Smooth muscle cell of the brain vasculature (primary cell): ENCODE results near the gene MT1A.

Experiments used
- DNase-seq: peaks from one replicate; pipeline ENCODE4 v3.0.0-alpha.2; 2012; ENCODE audit warnings: low read depth, low spot score

Gene MT1A

DNA sequence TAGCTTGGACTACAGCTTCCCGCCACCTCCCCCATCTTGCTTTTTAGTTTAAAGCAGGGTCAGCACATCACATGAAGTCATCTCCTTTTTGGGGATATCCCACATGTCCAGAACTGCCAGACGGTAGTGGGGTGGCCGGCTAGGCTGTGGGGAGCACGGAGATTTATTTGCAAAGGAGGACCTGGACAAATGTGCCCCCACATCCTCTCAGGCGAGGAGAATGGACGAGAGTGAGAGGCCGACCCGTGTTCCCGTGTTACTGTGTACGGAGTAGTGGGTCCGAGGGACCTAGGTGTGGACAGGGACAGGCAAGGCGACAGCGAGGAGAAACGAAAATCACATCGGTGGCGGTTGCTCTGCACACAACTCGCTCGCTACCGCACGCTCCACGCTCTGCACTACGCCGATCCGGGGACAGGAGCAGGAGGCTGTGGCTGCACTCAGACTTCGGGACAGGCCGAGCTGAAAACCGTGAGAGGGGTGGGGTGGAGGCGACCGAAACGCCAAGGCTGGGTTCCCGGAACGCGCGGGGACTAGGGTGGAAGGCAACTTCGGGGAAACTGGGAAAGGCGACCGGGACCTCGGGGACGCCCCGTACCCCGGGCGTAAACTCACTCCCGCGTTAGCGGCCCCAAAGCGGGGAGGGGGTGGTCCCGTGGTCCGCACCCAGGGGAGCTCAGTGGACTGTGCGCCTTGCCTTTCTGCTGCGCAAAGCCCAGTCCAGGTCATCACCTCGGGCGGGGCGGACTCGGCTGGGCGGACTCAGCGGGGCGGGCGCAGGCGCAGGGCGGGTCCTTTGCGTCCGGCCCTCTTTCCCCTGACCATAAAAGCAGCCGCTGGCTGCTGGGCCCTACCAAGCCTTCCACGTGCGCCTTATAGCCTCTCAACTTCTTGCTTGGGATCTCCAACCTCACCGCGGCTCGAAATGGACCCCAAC lies at the start of gene MT1A:
Gene MT1A (plus strand): TSS at position 853 of the 937 bp plus-strand sequence. CDS start 73 bp downstream, at position 926.
- DNase-seq: no peak

DNA sequence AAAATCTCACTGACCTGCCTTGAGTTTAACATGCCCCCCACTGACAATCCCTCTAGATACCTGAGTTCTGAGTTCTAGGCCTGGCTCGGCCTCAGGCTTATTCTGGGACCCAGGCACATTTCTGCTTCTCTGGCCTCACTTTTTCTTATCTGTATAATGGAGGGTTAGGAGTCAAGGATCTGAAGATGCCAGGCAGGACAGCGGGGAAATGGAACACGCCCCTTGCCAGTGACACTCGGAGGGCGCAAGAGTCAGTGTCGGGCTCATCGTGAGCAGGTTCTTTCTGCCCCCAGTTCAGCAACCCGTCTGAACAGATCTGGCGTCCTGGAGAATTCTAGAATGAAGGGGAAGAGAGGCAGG lies 49.7 kb upstream of the MT1A start:
- DNase-seq: no peak

DNA sequence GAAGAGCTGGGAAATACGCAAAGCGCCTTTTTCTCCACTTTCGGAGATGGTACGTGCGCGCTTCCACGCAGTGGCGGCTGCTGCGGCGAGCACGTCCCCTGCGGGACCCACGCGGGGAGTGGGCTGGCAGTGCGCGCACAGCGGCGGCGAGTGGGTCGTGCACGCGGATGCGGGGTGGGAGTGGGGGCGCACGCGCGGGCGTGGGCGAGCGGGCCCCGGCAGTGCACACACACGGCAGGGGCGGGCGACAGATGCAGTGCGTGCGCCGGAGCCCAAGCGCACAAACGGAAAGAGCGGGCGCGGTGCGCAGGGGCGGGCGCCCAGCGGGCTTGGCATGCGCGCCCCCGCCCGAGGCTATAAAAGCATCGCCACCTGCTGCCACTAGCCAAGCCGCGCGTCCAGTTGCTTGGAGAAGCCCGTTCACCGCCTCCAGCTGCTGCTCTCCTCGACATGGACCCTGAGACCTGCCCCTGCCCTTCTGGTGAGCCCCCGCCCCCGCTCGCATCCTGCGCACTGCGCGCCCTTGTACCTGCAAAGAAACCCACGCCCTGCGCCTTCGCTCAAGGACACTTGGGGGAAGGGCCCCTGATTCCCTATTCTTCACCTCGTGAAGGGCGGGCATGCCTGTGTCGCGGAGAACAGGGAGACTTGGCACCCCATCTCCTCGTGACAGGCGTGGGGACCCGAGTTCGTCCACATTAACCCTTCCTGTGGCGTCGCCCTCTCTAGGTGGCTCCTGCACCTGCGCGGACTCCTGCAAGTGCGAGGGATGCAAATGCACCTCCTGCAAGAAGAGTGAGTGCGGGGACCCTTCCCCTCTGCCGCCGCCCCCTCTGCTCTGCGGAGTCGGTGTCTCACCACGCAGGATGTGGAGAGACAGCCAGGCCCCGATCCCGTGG lies 49.1 kb upstream of the MT1A start, which contains the start of gene MT3:
Gene MT3 (plus strand): TSS at position 388 of the 899 bp plus-strand sequence. CDS start 63 bp downstream, at position 451.
- DNase-seq: no peak

DNA sequence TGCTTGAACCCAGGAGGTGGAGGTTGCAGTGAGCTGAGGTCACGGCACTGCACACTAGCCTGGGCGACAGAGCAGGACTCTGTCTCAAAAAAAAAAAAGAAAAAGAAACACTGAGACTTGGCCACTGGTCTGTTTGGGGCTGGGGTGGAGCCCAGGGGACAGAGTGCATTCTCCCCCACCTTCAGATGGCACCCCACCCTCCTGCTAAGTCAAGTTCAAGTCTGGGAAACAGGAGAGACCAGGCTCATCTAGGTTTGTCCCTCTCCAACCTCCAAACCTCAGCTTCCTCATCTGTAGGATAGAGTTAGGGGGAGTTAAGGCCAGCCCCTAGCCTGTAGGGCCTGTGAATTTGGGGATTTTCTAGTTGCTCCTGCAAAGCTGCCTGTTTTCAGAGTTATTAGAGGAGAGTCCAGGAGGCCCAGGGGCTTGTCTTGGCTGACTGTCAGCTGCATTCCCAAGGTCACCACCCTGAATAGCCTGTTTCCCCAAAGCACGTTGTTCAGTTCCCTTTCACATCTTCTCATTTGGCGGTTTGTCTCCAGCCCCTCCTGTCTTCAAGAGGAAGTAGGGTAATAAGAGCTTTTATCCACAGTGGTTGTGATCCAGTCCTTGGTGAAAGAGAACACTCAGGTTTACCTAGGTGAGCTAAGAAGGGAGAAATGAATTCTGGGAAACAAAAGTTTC lies 46.9 kb upstream of the MT1A start:
- no peak for DNase-seq

DNA sequence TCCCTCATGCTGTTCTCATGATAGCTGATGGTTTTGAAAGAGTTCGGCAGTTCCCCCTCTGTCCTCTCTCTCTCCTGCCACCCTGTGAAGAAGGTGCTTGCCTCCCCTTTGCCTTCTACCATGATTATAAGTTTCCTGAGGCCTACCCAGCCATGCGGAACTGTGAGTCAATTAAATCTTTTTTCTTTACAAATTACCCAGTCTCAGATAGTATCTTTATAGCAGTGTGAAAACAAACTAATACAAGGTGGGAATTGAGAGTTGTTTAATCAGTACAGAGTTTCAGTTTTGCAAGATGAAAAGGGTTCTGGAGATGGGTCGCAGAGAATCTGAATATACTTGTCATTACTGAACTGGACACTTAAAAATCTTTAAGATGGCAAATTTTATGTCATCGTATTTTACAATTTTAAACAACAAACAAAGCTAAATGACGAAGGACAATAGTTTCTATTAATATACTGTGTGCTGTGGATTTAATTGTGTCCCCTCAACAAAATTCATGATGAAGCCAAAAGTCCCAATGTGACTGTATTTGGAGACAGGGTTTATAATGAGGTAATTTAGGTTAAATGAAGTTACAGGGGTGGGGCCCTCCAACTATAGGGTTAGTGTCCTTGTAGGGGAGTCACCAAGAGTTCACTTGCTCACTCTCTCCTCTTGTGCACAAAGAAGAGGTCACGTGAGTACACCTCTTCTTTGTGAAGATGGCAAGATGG lies 44.7 kb upstream of the MT1A start:
- DNase-seq: no peak

DNA sequence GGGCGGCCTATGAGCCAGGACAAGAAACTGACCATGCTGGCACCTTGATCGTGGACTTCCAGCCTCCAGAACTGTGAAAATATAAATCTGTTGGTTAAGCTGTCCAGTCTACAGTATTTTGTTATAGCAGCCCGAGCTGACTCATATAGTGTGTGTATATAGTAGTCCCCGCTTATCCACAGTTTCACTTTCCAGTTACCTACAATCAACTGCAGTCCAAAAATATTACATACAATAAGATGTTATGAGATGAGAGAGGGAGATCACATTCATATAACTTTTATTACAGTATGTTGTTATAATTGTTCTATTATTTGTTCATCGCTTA lies 44.2 kb upstream of the MT1A start:
- DNase-seq: no peak

DNA sequence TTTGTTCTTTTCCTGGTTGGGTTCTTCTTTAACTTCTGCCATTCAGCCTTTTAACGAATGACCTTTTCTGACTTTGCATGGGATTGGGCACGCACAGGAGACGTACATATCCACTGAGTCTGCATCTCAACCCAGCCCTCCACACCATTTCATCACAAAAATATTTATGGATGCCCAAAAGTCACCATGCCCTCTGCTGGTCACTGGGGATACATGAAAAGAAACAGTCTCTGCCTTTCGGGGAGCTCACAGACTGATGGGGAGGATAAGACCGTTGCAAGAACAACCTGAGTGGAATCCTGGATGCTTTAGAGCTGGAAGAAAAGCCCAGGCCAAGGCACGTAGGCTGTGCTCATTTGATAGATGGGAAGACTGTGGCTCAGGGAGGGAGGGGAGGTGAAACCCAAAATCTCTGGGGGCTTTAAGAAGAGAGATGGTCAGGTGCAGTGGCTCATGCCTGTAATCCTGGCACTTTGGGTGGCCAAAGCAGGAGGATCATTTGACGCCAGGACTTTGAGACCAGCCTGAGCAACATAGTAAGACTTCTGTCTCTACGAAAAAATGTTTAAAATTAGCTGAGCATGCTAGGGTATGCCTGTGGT lies 38.0 kb upstream of the MT1A start:
- DNase-seq: no peak

DNA sequence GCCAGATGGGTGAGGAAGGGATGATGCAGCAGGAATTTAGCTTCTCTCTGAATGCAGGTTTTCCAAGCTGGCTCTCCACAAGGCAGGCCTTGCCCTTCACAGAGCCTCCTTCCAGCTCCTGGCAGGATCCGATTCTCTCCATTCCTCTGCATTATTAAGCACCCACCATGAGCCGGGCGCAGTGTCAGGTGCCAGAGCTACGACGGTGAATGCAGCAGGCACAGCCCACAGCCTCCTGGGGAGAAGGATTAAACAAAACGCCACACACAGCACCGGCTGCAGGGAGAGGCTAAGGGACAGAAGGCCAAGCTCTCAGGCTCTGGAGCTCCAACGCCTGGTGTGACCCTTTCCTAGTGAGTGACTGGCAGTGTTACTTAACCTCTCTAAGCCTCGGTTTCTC lies 37.1 kb upstream of the MT1A start:
- no peak for DNase-seq

DNA sequence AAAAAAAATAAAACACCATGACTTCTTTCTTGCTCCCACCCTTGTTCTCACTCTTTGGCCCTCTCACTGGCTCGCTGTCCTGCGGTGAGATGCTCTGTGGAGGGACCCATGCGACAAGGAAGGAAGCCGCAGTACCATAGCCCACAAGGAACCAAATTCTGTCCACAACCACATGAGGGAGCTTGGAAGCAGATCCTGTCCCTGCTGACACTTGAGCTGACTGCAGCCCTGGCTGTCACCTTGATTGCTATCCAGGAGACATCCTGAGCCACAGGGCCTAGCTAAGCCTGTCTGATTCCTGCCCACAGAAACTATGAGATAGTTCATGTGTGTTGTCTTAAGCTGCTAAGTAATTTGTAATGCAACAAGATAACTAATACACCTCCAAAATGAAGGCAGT lies 34.9 kb upstream of the MT1A start:
- DNase-seq: no peak

DNA sequence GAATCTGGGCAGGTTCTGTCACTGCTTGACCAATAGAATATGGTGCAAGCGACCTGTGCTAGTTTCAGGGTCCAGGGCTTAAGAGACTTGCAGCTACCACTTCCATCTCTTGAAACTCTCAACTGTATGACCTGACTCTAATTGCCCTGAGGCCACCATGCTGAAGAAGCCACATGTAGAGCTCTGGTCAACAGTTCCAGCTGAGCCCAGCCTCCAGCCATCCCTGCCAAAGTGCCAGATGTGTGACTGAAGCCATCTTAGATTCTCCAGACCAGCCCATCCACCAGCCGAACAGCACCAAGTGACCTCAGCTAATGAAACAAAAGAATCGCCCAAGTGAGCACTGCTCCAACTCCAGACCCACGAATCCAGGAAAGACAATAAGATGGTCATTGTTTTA lies 33.5 kb upstream of the MT1A start:
- DNase-seq: no peak

DNA sequence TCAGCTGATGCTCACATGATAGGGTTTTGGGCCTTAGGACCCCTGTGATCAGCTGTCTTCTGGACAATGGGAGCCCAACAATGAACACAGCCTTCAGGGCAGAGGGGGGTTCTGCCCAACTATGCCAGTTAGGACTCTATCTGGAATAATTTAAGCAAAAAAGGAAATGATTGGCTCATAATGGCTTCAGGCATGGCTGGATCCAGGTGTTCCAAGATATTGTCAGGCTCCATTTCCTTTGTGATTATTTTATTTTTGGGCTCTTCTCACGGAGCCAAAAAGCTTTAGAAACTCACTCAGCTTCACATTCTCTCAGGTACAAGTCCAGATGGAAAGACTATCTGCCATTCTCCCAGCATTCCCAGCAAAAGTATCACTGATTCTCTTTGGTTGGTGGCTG lies 33.0 kb upstream of the MT1A start:
- no peak for DNase-seq

DNA sequence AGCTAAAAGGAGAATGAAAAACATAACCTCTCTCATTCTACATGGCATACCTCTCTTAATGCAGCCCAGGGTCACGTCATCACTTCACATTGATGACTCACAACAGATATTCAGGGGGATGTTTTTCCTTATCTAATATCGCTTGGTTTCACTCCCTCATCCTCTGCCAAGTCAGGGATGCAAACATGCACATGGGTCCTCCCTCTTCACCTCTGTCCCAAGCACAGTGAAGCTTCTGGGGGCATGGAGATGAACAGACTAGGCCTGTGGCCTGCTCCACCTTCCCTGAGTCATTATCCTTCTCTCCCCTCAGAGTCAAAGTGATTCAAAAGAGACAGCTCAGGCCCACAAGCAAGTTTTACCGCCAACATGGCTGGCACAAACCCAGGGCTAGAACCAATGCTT lies 32.4 kb upstream of the MT1A start:
- no peak for DNase-seq

DNA sequence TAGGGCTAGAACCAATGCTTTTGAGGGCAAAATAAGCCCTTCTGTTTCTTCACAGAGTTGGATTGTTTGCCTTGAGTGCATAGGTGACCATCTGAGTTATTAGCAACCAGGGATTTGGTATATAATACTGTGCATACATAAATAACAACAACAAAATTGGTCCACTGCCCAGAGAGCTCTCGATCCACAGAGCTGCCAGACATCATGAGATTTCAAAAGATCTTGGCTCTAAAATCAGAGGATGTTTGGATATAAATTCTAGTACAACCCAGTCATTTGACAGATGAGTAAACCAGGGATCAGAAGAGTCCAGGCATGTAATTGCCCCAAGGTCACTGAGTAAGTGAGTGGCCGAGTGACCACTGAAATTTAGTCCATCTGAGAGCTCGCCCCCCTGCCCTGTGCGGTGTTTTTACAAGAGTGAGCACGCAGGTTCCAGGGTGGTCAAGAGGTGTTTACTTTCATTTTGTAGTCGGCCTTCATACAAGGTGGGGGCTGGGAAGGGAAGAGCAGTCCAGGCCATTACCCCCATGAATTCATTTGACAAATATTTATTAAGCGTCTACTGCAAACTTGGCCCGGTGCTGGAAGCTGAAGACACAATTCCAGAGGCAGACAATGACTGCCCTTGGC lies 31.9 kb upstream of the MT1A start:
- DNase-seq: no peak

DNA sequence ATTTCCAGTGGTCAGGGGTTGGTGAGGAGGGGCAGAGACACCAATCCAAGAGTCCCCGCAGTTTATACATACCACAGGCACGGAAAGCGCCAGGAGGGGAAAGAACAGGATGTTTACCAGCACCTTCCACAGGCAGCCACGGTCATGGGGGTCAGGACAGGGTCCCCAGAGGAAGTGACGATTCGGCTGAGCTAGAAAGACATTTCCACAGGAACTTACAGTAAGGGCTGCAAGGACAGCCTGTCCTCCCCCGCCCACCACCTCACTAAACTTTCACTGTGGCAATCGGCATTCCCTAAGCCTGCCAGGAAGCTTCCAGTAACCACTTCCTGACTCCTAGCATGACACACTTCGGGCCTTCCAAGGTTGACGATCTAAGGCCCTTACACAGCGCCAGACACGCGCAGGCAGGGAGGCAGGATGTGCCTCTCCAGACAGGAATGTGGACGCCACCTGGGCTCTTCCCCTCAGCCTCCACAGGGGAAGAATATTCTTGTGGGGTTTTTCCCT lies 31.3 kb upstream of the MT1A start:
- peak; percentile 84 for DNase-seq

DNA sequence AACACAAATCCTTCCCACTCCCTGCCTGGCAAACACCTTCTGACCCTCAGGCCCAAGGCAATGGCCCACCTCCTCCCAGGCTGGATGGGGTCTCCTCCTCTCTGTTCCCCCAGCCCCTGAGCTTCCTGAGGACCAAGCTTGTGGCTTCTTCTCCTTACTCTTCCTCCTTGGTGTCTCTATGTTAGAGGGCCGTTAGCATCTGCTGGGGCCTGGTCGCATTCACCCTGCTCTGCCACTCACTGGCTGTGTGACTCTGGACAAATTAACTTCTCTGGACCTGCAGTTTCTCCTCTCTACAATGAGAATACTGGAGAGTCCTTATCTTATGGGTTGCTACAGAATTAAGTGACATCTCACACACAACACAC lies 30.8 kb upstream of the MT1A start:
- DNase-seq: no peak

DNA sequence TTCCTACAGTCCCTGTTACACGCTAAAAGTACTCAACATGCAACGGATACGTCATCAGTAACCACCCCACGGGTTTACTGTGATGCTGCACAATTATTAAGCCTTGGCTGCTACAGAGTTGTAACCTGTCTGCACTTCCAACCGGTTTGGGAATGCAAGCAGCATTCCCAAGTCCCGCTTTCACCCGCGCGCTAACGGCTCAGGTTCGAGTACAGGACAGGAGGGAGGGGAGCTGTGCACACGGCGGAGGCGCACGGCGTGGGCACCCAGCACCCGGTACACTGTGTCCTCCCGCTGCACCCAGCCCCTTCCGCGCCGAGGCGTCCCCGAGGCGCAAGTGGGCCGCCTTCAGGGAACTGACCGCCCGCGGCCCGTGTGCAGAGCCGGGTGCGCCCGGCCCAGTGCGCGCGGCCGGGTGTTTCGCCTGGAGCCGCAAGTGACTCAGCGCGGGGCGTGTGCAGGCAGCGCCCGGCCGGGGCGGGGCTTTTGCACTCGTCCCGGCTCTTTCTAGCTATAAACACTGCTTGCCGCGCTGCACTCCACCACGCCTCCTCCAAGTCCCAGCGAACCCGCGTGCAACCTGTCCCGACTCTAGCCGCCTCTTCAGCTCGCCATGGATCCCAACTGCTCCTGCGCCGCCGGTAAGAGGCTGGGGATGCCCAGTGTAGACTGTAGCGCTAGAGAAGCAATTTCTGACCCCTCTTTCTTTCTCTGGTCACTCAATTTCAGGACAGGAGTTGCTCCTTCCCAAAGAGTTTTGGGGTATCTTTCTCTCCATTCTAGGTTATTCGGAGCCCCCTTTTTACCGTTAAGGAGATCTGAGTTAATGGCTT lies 30.2 kb upstream of the MT1A start, which contains the start of gene MT2A:
Gene MT2A (plus strand): TSS at position 542 of the 833 bp plus-strand sequence. CDS start 72 bp downstream, at position 614.
- DNase-seq: peak; percentile 92

DNA sequence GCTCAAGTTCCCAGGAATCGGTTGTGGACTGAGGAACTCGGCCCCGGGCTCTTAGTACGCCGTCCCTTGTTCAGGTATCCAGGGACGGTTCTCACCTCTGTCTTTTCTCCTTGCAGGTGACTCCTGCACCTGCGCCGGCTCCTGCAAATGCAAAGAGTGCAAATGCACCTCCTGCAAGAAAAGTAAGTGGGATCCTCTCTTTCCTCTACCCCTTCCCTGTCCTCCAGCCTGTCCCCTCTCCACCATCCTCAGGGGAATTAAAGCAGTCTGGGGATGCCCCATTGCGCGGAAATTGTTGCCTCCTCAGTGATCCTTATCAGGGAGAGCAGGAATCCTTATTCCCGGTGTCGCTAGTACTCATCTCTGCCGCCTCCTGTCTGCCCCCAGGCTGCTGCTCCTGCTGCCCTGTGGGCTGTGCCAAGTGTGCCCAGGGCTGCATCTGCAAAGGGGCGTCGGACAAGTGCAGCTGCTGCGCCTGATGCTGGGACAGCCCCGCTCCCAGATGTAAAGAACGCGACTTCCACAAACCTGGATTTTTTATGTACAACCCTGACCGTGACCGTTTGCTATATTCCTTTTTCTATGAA lies 29.5 kb upstream of the MT1A start:
- DNase-seq: no peak

DNA sequence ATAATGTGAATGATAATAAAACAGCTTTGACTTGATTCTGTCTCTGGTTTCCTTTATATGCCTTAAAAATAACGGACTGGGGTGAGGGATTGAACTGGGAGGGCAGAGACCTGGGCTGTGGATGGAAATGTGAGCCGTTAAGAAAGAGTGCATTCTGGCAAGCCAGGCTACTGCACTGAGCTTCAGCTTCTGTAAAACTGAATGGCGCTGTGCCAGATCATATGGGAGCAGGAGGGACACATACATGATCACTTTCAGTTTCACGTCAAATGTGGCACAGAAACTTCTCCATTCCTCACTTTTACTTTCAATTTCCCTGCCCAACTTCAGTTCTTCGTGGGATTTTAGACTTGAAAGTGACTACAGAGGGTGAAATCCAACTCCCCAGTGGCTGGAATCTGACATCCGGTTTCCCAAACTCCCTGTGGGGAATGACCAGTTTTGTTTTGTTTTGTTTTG lies 29.0 kb upstream of the MT1A start:
- DNase-seq: no peak
